ENCODE measurements around the gene PSAPL1.
A peak's percentile ranks its signal among the peaks of the same experiment; 100 is the strongest.

The PSAPL1 gene

GRCh38 chr4:7418131-7418943 is 16.4 kb downstream of the PSAPL1 start:
- DNase-seq (ENCODE audit: low spot score), result no peak

DNA sequence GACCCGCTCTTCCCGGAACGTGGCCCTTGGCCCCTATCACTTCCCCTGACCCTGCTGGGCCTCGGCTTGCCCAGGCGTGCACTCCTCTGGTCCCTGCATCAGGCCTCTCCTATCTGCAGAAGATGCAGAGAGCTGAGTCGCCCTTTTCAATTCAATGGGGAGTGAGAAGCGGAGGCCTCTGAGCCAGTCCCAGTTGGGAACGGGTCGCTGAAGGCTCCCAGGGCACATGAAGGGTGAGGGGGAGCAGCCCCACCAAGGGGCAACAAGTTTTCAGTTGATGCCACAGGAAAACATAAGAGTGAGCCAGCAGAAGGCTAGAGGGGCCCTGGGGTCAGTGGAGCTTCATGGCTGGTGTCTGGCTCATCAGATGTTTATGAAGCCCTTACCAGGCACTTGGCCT is 17.1 kb downstream of the PSAPL1 start:
- no peak for DNase-seq (ENCODE audit: low spot score)

DNA sequence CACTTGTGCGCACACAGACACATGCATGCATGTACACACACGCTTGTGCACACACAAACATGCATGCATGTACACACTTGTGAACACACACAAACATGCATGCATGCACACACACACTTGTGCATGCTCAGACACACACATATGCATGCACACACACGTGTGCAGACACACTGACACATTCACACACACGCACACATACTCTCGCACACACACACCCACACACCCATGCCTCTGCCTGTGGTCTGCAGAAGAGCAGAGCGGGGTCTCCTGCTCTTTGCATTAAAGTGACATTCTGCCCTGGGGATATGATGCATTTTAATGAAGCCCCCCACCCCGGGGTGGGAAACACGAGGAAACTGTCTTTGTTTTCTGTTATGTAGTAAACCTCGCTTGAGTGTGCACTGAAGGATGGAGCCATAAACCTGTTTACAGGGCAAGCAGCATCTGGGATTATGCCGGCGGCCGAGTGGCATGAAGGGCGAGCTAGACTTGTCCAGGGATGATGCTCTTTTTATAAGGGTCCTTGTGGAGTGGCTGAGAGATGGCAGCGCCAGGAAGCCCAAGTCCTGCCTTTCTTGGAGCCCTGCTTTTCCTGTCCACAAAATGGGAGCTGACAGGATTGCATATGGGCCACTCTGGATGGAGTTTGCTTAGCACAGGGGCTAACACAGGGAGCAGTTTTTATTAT is 17.8 kb downstream of the PSAPL1 start:
- DNase-seq (ENCODE audit: low spot score), result no peak

GRCh38 chr4:7415927-7416686 is 18.6 kb downstream of the PSAPL1 start:
- DNase-seq (ENCODE audit: low spot score), result no peak

DNA sequence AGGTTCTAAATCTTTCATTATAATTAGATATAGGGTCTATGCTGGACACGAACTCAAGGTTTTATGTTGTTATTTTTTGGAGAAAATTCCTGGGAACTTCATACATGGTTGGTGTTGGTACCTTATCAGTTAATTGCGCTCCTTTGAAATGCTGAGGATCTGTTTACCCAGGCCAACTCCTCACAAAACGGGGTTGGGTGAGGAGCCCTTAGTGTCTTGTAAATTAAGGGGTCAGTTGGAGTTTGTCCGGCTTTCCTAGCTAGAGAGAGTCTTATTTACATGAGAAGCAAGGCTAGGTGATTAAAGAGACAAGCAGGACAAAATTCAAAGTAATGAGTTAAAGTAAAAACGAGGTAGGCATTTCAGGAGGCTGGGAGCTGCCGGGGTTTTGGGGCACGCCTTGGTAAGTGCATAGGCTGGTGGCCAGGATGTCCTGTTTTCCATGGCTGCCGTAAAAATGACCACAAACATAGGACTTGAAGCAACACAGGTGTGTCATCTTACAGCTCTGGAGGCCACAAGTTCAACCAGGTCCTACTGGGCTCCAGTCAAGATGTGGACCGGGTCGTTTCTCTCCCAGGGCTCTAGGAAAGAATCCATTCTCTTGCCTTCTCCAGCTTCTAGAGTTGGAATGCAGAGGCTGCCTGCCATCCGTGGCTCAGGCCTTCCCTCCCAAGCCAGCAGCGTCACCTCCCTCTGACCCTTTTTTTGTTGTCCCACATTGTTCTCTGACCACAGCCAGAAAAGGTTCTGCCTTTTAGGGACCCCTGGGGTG is 19.8 kb downstream of the PSAPL1 start:
- no peak for DNase-seq (ENCODE audit: low spot score)

GRCh38 chr4:7414046-7414445 is 20.7 kb downstream of the PSAPL1 start:
- DNase-seq (ENCODE audit: low spot score), result no peak

- DNase-seq (ENCODE audit: low spot score), result no peak
Measured at GRCh38 chr4:7412554-7412912, 22.2 kb downstream of the PSAPL1 start.

DNA sequence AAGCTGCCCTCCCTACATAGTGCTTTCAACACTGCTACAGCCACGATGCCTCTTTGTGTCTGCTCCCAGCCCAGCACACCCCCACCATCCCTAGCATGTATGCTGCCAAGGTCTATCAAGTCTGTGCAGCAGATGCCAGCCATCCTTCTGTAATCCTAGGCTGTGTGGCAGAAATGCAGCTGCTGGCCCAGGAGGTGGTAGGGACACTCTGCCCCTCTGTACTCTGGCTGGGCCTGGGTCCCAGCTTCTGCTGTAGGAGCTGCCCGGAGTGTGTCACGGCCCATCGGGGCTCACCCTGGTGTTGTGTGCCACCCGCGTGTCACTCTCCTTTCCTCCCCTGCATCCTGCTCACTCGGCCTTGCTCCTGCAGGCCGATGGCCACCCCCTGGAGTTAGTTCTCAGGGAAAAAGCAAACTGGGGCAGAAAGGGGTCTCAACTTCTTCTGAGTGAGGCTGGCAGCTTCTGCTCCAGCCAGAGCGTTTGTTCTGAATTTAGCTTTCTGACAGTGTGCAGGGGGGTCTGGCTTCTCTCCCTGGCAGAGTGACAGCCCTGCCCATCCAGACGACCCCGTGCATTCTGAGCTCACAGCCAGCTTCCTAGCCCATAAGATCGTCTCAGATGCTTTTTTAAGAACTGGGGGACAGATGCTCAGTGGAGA is 22.7 kb downstream of the PSAPL1 start:
- no peak for DNase-seq (ENCODE audit: low spot score)

DNA sequence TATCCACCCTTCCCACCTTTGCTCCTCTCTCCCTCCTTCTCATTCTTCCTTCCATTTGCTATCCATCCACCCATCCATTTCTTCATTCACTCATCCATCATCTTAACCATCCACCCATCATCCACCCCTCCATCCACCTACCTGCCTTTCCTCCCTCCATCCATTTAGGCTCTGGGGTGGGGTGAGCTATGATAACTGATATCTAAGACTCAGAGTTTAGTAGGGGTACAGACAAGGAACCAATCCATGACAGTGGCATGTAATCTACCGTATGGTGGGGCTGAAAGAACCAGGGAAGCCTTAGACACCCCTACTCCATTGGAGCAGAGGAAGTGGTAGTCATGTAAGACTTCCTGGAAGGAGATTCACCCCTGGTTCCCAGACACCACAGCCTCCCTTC is 23.2 kb downstream of the PSAPL1 start:
- no peak for DNase-seq (ENCODE audit: low spot score)

DNA sequence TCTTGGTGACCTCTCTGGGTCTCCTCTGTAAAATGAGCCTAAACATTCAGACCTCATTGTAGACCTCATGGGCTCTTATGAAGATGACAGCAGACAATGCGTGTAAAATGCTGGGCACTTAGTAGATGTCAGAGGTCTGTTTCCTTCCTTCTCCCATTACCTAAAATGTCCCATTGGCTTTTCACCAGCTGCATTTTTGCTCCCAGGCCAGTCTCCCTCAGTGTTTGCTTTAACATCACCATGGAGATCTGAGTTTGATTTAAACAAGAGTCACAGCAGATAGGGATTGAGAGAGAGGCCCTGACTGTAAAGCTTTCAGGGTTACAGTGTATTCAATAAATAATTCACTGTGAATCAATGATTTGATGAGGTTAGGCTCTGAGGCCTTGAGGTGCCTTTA is 24.3 kb downstream of the PSAPL1 start:
- DNase-seq (ENCODE audit: low spot score), result no peak

DNA sequence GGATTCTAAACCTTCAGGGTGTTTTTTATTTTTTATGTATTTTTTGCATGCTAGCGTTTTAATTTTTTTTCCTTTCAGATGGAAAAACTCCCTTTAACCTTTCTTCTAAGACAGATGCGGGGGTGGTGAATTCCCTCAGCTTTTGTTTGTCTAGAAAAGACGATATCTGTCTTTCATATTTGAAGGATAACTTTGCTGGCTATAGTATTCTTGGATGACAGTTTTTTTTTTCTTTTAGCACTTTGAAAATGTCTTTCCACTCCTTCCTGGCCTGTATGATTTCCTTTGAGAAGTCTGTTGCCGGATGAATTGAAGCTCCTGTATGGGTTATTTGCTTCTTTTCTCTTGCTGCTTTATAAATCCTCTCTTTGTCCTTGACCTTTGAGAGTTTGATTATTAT is 26.6 kb downstream of the PSAPL1 start:
- no peak for DNase-seq (ENCODE audit: low spot score)

GRCh38 chr4:7403001-7403400 is 31.7 kb downstream of the PSAPL1 start:
- no peak for DNase-seq (ENCODE audit: low spot score)

GRCh38 chr4:7402526-7402925 is 32.2 kb downstream of the PSAPL1 start:
- DNase-seq (ENCODE audit: low spot score), result no peak

DNA sequence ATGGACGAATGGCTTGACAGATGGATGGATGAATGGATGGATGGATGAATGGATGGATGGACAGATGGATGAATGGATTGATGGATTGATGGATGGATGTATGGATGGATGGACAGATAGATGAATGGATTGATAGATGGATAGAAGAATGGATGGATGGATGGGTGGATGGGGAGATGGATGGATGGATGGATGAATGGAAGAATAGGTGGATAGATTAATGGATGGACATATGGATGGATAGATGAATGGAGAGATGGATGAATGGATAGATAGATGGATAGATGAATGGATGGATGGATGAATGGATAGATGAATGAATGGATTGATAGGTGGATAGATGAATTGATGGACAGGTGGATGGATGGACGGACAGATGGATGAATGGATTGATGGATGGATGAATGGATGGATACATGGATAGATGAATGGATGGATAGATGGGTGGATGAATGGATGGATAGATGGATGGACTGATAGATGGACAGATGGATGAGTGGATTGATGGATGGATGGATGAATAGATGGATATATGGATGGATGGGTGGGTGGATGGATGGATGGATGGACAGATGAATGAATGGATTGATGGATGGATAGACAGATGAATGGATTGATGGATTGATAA is 33.9 kb downstream of the PSAPL1 start:
- no peak for DNase-seq (ENCODE audit: low spot score)

GRCh38 chr4:7399440-7400234 is 35.1 kb downstream of the PSAPL1 start:
- DNase-seq (ENCODE audit: low spot score), result no peak

DNA sequence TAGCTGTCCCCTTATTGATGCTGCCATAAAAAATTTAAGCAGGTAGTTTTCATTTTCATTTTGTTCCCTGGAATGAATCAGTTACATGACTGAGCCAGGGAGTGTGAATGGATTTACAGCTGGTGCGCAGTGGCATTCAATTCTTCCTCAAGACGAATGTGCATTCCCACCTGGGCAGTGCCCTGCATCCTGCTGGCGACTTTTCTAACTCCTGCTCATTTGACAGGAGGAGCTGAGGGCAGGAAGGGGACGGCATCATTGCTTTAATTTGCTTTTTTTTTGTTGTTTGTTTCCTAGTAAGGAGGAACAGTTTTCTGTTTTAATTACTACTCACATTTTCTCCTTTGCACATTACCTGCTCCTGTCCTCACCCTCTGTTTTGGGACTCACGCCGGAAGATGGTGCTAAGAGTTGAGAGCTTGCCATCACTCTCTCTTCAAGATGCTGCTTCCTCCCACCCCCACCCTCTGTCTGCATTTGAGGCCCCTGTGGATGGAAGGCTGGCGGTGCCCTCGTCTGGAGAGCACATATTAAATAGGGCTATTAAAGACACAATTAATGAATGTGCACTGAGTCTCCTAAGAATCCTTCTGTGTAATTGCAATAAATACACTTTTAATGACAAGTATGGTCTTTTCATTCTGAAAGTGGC is 35.8 kb downstream of the PSAPL1 start:
- no peak for DNase-seq (ENCODE audit: low spot score)

DNA sequence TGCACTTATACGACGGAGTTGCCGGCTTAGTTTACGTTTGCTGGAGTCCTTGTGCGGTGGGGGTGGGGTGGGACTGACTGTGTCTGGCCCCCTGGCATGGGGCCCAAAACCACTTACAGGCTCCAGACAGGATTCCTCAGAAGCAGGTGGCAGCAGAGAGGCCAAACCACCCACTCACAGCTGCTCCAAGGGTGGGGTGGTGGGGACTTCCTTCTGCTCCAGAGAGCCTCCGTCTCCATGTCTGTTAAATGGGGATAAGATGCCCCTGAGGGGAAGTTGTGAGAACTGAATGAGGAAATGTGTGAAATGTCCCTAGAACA is 36.7 kb downstream of the PSAPL1 start:
- peak; percentile 30 for DNase-seq (ENCODE audit: low spot score)

DNA sequence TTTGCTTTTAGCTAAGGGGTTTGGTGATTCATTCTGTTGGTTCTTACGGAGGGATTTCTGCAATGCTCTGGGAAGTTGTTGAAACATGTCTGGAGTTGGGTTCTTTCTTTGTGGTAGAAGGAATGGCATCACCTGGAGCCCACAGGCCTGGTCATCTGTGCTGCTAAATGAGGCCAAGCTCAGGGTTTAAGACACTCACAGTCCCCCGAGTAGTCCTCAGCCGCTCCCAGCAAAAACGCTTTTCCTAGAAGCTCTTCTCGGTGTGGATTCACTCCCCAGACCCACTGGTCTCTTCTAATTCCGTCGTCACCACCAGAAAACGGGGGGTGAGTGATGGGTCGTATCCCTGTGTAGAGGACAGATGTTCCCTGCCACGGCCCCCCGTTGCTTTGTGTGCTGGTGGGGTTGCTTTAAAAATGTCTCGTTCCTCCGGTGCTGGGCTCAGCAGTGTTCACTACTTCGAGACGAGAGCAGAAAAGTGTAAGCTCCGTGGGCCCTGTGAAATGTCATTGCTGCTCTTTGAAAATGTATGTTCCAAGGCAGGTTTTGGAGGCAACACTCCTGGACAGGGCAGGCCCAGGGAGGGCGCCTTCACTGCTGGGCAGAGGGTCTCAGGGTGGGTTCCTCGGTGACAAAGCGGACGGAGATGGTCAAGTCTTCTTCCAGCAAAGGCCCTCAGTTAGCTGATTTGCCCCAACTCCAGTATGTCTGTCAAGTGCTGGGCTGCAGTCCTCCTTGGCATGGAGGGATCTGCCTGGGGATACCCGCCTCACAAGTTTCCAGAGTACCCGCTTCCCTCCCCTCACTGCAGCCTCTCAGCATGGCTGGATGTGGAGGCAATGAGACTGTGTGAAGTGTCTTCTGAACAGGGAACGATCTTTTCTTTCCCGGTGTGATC is 37.3 kb downstream of the PSAPL1 start:
- no peak for DNase-seq (ENCODE audit: low spot score)

Measured in SW480 (cell line).